Activated CD4-positive, alpha-beta T cell treated with anti-CD3 and anti-CD28 coated beads, Interleukin-2, amount 10 ng/mL, durations not matched to agents 7 days and 5 days (primary cell): Measurements from ENCODE around the gene KRTAP2-3. TPM values are rescaled to one million over a fixed set of nuclear protein-coding genes. Genes with fewer than 3 reads are reported as not detected.
"Not testable (repeated sequence)": the region's sequence is repeated elsewhere in the genome, so short reads cannot be mapped to it uniquely, and the experiment has no call there.

Experiments
- CTCF ChIA-PET: fragments of 350-600 bp; sonication (Branson Sonifier 250); formaldehyde crosslinking; loops from one replicate; lab custom pipeline; 2021; ENCODE audit warnings: antibody characterized with exemption; lab: Charles Lee
- POLR2A ChIA-PET: fragments of 350-600 bp; sonication (Branson Sonifier 250); formaldehyde crosslinking; loops from one replicate; lab custom pipeline; 2021; ENCODE audit warnings: antibody characterized with exemption; lab: Charles Lee
- DNase-seq: peaks from one replicate; pipeline ENCODE4 v3.0.0-alpha.2; 2020
- H3K27ac Mint-ChIP-seq: one replicate; pipeline ENCODE4 v1.8.0; 2021; ENCODE audit warnings: mild to moderate bottlenecking, moderate library complexity, mixed read lengths
- H3K27me3 Mint-ChIP-seq: one replicate; pipeline ENCODE4 v1.8.0; 2021; ENCODE audit warnings: mixed read lengths
- H3K36me3 Mint-ChIP-seq: one replicate; pipeline ENCODE4 v1.8.0; 2021; ENCODE audit warnings: low read depth, mixed read lengths
- H3K4me1 Mint-ChIP-seq: one replicate; pipeline ENCODE4 v1.8.0; 2021; ENCODE audit warnings: mixed read lengths
- H3K4me3 Mint-ChIP-seq: one replicate; pipeline ENCODE4 v1.8.0; 2021; ENCODE audit warnings: mild to moderate bottlenecking, moderate library complexity, mixed read lengths
- H3K9me3 Mint-ChIP-seq: one replicate; pipeline ENCODE4 v1.8.0; 2021; ENCODE audit warnings: mixed read lengths
- total RNA-seq, 2 experiments: library from RNA; stranded (reverse); gene quantifications; one replicate each; pipeline ENCODE4 v1.2.3, GENCODE V29; 2021

KRTAP2-3 gene
- total RNA-seq, 2 experiments from 2014 or later, result not detected

DNA sequence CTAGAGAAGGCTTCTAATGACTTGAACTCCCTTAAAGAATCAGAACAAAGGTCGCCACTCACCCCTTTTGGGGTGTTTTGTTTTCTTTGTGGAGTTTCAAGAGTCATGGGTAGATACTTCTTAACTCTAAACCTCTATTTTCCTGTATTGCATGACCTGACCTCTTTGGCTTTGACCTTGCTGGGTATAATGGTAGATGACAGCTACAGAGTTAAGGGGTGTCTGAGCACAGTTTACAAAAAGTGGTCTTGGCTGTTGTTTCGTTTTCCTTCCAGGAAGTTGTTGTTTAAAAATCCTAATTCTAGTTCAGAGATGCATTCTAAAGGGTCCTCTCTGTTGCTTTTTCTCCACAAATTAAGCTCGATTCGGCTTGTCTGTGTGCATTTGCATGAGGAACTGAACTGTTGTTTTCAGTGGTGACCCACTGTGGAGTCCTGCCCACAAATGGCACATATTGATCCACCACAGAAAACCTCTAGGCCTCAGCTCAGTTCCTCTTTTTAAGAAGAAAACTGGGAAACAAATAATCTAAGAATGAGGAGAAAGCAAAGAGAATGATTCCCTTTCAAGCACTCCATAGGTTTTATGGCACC, 28.9 kb upstream of the KRTAP2-3 start:
- H3K4me1 Mint-ChIP-seq, CTCF ChIA-PET, H3K9me3 Mint-ChIP-seq, DNase-seq, H3K4me3 Mint-ChIP-seq, POLR2A ChIA-PET, H3K27ac Mint-ChIP-seq, H3K36me3 Mint-ChIP-seq, H3K27me3 Mint-ChIP-seq: not testable (repeated sequence)

DNA sequence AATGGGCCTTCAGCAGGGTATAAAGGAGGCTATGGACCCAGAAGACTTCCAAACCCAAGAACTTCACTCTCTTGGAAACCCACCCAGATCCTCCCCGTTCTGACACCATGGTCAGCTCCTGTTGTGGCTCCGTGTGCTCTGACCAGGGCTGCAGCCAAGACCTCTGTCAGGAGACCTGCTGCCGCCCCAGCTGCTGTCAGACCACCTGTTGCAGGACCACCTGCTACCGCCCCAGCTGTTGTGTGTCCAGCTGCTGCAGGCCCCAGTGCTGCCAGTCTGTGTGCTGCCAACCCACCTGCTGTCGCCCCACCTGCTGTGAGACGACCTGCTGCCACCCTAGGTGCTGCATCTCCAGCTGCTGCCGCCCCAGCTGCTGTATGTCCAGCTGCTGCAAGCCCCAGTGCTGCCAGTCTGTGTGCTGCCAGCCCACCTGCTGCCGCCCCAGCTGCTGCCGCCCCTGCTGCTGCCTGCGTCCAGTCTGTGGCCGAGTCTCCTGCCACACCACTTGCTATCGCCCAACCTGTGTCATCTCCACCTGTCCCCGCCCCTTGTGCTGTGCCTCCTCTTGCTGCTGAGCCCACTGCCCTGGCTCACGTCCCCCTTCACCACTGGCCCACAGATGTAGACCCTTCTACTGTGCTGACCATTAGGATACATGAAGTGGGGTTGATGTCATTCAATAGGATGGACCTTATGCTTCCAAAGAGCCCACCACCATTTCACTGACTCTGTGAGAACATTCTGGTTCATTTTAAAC, 24.4 kb upstream of the KRTAP2-3 start, which contains the start of gene KRTAP4-7:
Gene KRTAP4-7 (plus strand): TSS at position 51 of the 757 bp plus-strand sequence. CDS start 57 bp downstream, at position 108.
- H3K27ac Mint-ChIP-seq, POLR2A ChIA-PET: not testable (repeated sequence)

DNA sequence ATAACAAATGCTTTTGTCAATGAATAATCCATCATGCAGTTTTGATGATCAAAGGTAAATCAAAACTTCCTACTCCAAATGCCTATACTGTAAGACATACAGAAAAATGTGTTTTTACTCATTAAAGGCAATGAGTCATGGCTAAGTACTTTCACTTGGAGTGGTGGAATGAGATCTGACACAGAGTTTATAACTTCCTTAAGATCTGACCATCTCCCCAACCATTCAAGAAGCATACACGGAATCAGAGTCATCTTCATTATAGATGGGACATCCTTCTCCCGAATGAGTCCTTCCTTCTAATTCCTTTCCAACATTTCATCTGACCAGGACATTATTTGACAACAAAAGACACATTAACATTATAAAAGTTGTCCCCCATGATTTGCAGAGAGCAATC, 23.5 kb upstream of the KRTAP2-3 start:
- H3K4me1 Mint-ChIP-seq, POLR2A ChIA-PET, H3K4me3 Mint-ChIP-seq, DNase-seq, CTCF ChIA-PET, H3K27me3 Mint-ChIP-seq, H3K9me3 Mint-ChIP-seq, H3K36me3 Mint-ChIP-seq, H3K27ac Mint-ChIP-seq: not testable (repeated sequence)

More for the DNA sequence above, 24.4 kb upstream of the KRTAP2-3 start, which contains the start of gene KRTAP4-7:
- H3K27me3 Mint-ChIP-seq, H3K4me3 Mint-ChIP-seq, H3K36me3 Mint-ChIP-seq, DNase-seq, CTCF ChIA-PET, H3K4me1 Mint-ChIP-seq, H3K9me3 Mint-ChIP-seq: not testable (repeated sequence)

DNA sequence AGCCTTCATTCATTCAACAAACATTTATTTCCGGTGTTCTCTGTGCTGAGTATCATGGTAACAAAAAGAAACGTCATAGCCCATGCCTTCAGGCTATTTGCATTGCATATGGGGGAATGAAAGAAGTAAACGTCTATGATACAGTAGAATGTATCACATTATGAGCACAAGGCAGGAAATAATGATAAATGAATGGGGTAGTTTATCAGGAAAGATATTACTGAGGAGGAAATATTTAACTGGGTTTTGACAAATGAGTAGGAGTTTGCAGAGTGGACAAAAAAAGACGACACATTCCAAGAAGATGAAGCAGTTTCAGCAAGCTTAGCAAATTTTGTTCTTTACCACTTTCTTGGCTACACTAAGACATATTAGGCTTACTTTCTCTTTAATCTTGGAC, 22.7 kb upstream of the KRTAP2-3 start:
- Mint-ChIP-seq H3K4me3 (no peak overlapping the region), H3K27me3 (peaks cover 10% of the 10 kb centered on the region), H3K27ac (no peak overlapping the region), H3K4me1 (no peaks in the 10 kb centered on the region), H3K9me3 (no peaks in the 10 kb centered on the region), H3K36me3 (no peaks in the 10 kb centered on the region)
- CTCF ChIA-PET, result no interaction called here
- DNase-seq, result no peak
- POLR2A ChIA-PET, result no interaction called here

DNA sequence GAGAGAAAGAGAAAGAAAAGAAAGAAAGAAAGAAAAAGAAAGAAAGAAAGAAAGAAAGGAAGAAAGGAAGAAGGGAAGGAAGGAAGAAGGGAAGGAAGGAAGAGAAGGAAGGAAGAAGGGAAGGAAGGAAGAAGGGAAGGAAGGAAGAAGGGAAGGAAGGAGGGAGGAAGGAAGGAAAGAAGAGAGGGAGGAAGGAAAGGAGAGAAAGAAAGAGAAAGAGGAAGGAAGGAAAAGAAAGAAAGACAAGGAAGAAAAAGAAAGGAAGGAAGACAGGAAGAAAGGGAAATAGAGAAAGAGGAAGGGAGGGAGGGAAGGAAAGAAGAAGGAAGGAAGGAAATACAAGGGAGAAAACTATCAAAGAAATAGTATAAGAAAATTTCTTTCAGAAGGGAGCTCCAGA, 16.9 kb upstream of the KRTAP2-3 start:
- Mint-ChIP-seq H3K9me3 (no peaks in the 10 kb centered on the region), H3K4me1 (no peaks in the 10 kb centered on the region), H3K4me3 (no peak overlapping the region), H3K27me3 (peaks cover 20% of the 10 kb centered on the region), H3K27ac (no peak overlapping the region), H3K36me3 (no peaks in the 10 kb centered on the region)
- POLR2A ChIA-PET, result no interaction called here
- DNase-seq, result no peak
- CTCF ChIA-PET, result no interaction called here

DNA sequence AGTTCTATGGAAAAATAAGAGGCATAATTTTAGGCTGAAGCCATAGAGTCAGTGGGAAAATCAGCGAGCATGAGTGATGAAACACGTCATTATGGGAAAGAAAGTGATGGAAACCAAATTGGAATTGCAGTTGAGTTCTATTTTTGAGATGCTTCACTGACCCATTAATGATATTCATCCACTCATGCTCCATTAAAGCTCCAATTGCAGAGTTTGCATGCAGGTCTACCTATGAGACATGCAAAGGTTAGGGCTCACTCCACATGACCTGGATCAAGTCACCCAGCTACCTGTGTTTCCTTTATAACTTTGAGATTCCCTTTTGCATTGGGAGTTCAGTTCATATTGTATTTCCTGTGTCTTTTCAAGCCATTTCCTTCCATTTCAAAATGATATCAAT, 13.8 kb upstream of the KRTAP2-3 start:
- Mint-ChIP-seq H3K27me3 (peaks cover 19% of the 10 kb centered on the region), H3K27ac (no peak overlapping the region), H3K4me3 (no peak overlapping the region), H3K9me3 (no peaks in the 10 kb centered on the region), H3K4me1 (no peaks in the 10 kb centered on the region), H3K36me3 (no peaks in the 10 kb centered on the region)
- ChIA-PET CTCF (no interaction called here), POLR2A (no interaction called here)
- no peak for DNase-seq

DNA sequence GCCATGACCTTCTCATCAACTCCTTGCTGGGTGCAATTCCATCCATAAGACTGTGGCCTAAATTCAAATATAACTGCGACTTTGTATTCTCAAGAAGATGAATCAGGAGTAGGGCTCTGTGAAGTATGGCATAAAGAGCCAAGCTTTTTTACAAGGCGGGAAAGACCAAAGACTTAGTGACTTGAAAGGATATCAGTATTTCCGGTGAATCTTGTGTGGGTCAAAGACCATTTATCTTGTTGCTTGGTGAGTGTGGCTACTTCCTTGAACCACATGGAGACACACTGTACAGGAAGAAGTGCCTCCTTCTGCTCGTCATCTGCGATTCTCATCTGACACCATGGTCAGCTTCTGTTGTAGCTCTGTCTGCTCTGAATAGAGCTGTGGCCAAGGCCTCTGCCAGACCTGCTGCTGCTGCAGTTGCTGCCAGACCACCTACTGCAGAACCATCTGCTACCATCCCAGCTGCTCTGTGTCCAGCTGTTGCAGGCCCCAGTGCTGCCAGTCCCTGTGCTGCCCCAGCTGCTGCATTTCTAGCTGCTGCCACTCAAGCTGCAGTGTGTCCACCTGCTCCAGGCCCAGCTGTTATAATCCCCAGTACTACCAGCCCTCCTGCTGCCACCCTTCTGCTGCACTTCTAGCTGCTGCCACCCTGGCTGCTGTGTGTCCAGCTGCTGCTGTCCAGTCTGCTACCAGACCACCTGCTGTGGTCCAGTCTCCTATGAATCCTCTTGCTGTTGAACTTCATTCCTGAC, 11.9 kb upstream of the KRTAP2-3 start:
- DNase-seq, result no peak
- Mint-ChIP-seq H3K9me3 (no peaks in the 10 kb centered on the region), H3K4me1 (no peaks in the 10 kb centered on the region), H3K27ac (no peak overlapping the region), H3K4me3 (no peak overlapping the region), H3K27me3 (peaks cover 15% of the 10 kb centered on the region), H3K36me3 (no peaks in the 10 kb centered on the region)
- ChIA-PET CTCF (no interaction called here), POLR2A (no interaction called here)

DNA sequence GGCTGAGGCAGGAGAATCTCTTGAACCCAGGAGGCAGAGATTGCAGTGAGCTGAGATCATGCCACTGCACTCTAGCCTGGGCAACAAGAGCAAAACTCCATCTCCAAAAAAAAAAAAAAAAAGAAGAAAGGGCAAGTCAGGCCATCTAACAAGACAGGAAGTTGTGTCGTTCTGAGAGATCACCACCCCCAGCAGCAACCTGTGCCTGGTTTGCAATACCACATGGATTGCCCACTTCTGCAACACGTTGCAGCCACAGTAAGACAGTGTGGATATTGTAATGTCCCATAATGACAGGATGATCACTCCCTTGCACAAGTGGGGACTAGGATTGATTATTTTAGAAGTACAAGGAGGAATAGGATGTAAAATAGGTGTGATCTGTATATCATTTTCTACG, 9.1 kb upstream of the KRTAP2-3 start:
- no peak overlapping the region for H3K27ac Mint-ChIP-seq
- H3K27me3 Mint-ChIP-seq, result no peaks in the 10 kb centered on the region
- H3K9me3 Mint-ChIP-seq, result no peaks in the 10 kb centered on the region
- no peak for DNase-seq
- no peak overlapping the region for H3K4me3 Mint-ChIP-seq
- POLR2A ChIA-PET, result no interaction called here
- no peaks in the 10 kb centered on the region for H3K4me1 Mint-ChIP-seq
- no peaks in the 10 kb centered on the region for H3K36me3 Mint-ChIP-seq
- CTCF ChIA-PET, result no interaction called here

DNA sequence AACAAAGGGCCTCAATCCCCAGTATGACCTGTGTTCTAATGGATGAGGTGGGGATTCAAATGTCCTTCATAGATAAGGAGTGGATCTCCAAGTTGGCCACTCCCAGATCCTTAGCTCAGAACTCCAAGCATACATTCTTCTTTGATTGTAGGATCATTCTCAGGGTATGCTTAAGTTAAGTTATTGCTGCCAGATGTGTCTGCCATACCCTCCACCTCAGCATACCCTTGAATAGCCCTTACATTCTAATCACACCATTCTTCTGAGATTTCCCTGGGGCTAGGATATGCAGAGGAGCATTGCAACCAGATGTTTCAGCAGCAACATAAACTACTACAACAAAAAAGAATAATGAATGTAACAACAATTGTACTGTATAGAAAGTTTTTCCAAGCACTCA, 7.4 kb upstream of the KRTAP2-3 start:
- Mint-ChIP-seq H3K4me1 (no peaks in the 10 kb centered on the region), H3K36me3 (no peaks in the 10 kb centered on the region), H3K4me3 (no peak overlapping the region), H3K9me3 (no peaks in the 10 kb centered on the region), H3K27ac (no peak overlapping the region), H3K27me3 (peaks cover 2% of the 10 kb centered on the region)
- POLR2A ChIA-PET, result no interaction called here
- CTCF ChIA-PET, result no interaction called here
- no peak for DNase-seq

DNA sequence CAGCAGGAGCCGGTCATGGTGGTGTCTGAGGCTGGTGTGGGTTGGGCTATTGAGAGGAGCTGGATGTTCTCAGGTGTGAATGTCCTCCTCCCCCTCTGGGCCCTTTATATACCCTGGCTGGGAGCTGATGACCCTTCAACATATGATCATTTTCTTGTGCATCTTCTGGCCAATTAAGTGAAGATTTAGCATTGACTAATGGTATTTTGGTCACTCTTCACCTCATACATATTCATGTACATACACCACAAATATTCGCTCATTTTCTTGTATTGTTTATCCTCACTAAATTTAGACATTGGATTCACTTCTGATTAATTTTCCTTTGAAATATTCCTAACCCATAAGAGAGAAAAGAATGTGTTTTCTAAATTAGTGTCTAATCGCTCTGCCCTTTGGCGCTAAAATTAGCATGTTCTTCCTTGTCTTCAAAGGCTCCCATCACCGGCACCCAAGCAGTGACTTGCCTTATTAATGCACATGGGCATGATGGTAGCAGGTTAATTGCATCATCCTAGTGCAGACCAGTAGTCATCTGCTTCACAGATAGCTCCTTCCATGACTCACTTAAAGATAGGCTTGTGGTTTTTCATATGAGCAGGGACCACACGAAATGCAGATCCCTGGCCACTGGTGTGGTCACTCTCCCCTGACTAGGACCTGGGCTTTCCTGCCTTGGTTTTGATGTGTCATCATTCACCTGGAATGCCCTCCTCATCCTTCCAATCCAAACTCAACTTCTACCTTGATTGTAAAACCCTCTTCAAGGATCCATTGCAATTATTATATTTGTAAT, 6.1 kb upstream of the KRTAP2-3 start, which contains the start of gene KRTAP2-4:
Gene KRTAP2-4 (minus strand): TSS at position 51 of the 796 bp plus-strand sequence. CDS start 34 bp downstream, at position 17.
- Mint-ChIP-seq H3K9me3 (no peaks in the 10 kb centered on the region), H3K4me3 (no peak within 1 kb of the TSS), H3K27ac (no peak within 1 kb of the TSS), H3K4me1 (no peaks in the 10 kb centered on the region), H3K27me3 (peaks cover 11% of the 10 kb centered on the region), H3K36me3 (no peaks in the 10 kb centered on the region)
- ChIA-PET CTCF (no interaction called here), POLR2A (no interaction called here)
- DNase-seq, result no peak

DNA sequence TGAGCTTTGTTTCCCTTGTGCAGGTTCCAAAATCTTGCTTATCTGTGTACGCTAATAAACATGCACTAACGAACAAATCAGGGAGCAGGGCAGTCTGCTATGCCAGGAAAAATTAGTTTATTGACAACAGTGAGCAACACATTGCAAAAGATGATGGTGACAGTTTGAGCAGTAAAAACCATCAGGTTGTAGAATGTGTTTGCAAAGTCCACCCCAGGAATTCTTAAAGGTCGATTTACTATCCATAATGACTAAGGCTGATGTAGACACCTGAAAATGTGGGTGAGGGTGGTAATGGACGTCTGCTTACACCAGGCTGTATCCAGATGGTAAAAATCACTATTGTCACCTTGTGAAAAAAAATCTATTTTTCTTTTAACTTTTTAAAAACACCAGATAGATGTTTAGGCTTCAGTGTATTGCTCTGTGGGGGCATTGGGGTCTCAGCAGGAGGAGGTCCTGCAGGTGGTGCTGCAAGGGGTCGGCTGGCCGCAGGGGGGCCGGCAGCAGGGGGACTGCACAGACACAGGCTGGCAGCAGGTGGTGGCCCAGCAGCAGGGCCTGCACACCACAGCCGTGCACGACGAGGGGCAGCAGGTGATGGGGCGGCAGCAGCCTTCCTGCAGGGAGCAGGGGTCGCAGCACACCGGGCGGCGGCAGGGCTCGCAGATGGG, 5.2 kb upstream of the KRTAP2-3 start:
- H3K27ac Mint-ChIP-seq, H3K4me3 Mint-ChIP-seq, H3K36me3 Mint-ChIP-seq, H3K9me3 Mint-ChIP-seq, H3K4me1 Mint-ChIP-seq, POLR2A ChIA-PET, DNase-seq, CTCF ChIA-PET: not testable (repeated sequence)
- peaks cover 20% of the 10 kb centered on the region for H3K27me3 Mint-ChIP-seq

DNA sequence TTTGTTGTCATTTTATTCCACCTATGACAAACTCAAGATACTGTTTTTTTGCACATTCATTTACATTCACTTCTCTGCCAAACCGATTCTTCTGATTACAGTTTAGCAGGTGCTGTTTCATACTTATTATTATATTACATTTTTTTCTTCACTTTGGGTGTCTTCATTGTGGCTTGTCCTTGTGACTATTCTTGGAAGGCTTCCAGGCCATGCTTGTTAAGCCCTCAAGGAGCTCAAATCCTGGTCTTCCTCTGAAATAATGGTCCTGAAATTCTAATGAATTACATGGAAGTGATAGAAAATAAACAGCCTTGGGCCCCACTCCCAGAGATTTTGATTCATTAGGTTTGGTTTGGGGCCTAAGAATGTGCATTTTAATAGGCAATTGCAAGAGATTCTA, 4.4 kb upstream of the KRTAP2-3 start:
- Mint-ChIP-seq H3K27ac (no peak overlapping the region), H3K4me3 (no peak overlapping the region), H3K4me1 (no peaks in the 10 kb centered on the region), H3K9me3 (no peaks in the 10 kb centered on the region), H3K36me3 (no peaks in the 10 kb centered on the region), H3K27me3 (peaks cover 24% of the 10 kb centered on the region)
- ChIA-PET POLR2A (no interaction called here), CTCF (no interaction called here)
- DNase-seq, result no peak
